GM19397 (cell line): ENCODE results near the gene TUBA4B.
"Not testable (repeated sequence)": the region's sequence is repeated elsewhere in the genome, so short reads cannot be mapped to it uniquely, and the experiment has no call there.

Experiments
- ATAC-seq: cut with Tn5 transposase; IDR thresholded peaks from one replicate; pipeline ENCODE4 v1.9.1; 2021; ENCODE audit warnings: mild to moderate bottlenecking, moderate library complexity; ENCODE audit not compliant: unreplicated experiment

TUBA4B gene

GRCh38 chr2:219247678-219248642 is 5.1 kb upstream of the TUBA4B start:
- no peak for ATAC-seq

DNA sequence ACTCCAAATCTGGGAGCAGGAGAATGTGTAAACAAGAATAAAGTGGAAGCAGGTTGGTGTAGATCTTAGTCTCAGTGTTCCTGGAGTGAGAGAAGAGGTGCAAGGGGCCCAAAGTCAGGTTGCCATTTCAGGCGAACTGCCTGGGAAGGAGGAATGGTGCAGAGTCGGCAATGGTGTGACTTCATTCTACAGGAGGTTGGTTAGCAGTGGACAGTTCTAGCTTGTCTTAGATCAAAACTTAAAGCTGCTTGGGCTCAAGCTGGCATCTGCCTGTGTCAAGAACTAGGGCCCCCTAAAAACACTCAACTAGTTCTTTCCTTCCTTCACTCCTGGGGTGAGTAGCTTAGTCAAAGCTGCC is 4.2 kb upstream of the TUBA4B start:
- ATAC-seq, result no peak

DNA sequence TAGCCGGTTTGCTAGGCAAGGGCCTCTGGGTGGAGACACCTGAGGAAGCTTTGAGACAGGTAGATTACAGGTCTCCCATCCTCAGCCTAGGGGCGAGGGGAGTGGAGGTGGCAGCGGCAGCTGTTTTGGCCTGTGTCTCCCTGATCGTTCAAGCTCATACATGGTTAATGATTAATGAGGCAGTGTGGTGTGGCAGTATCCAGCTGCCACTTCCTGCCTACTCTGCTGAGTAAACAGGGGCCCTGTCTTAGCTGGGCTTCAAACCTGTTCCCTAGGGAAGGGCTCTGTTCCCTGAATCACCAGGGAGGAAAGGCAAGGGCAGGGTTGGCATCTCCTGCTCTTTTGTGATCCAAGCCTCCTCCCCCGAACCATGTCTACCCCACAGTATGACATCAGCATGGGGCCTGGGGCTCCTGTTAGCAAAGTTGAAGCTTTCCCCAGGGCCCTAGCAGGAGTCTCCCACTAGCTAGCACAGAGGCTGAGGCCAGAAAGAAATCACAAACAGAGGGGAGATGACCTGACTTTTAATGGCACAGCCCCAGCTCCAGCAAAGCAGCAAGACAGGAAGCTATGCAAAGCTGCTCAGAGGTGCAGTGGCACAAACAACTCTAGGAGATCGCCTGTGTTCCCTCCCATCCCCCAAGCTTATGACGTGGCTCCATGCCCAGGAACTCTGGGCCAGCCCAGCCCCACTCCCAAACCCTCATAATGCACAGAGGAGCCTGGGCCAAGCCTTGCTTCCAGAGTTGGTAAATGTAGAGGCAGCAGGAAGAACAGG is 3.7 kb upstream of the TUBA4B start:
- peak; percentile 37 for ATAC-seq

GRCh38 chr2:219250049-219250781 is 2.8 kb upstream of the TUBA4B start:
- no peak for ATAC-seq

DNA sequence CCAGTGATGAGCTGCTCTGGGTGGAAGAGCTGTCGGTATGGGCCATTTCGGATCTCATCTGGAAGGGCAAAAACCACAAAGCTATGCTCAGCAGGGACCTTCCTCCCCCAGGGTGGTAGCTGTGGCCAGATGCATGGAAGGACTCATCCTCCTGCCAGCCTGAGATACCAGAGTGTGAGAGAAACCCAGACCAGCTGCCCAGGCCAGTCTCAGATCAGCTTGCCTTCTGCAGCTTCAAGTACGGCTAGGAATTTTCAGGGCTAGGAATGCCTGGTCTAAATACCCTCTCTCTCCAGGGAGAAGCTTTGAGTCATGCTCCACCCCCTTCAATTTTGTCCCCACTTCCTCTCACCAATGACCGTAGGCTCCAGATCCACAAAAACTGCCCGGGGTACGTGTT is 1.4 kb upstream of the TUBA4B start:
- no peak for ATAC-seq

DNA sequence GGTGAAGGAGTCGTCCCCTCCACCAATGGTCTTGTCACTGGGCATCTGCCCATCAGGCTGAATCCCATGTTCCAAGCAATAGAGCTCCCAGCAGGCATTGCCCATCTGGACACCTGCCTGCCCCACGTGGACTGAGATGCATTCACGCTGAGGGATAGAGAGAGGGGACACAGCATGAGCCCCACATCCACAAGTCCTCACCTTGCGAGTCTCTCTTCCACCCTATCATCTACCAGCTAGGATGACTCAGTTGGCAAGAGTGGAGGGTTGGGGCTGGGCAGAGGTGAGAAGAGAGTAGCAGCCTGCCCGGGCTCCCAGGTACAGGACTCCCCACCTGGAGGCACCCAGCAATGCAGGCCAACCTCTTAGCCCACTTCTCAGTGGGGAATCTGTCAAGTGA is 959 bp upstream of the TUBA4B start:
- ATAC-seq, result no peak

- ATAC-seq, result no peak
Observed at GRCh38 chr2:219252570-219252899, 508 bp upstream of the TUBA4B start.

- ATAC-seq, result peak; percentile 48
Observed at GRCh38 chr2:219253753-219254589, 928 bp downstream of the TUBA4B start, which contains the start of gene TUBA4A. TUBA4A (minus strand) TSS chr2:219253918; CDS start chr2:219253858, 60 bp downstream.

- peak; percentile 15 for ATAC-seq
Observed at GRCh38 chr2:219254590-219255201, 1.7 kb downstream of the TUBA4B start.

DNA sequence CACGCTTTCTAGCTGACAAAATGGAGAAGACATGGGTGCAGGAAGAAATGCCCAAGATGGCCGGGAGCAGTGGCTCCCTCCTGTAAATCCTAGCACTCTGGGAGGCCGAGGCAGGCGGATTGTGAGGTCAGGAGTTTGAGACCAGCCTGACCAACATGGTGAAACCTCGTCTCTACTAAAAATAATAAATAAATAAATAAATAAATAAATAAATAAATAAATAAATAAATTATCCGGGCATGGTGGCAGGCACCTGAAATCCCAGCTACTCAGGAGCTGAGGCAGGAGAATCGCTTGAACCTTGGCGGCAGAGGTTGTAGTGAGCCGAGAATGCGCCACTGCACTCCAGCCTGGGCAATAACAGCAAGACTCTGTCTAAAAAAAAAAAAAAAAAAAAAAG is 5.9 kb downstream of the TUBA4B start:
- not testable (repeated sequence) for ATAC-seq

DNA sequence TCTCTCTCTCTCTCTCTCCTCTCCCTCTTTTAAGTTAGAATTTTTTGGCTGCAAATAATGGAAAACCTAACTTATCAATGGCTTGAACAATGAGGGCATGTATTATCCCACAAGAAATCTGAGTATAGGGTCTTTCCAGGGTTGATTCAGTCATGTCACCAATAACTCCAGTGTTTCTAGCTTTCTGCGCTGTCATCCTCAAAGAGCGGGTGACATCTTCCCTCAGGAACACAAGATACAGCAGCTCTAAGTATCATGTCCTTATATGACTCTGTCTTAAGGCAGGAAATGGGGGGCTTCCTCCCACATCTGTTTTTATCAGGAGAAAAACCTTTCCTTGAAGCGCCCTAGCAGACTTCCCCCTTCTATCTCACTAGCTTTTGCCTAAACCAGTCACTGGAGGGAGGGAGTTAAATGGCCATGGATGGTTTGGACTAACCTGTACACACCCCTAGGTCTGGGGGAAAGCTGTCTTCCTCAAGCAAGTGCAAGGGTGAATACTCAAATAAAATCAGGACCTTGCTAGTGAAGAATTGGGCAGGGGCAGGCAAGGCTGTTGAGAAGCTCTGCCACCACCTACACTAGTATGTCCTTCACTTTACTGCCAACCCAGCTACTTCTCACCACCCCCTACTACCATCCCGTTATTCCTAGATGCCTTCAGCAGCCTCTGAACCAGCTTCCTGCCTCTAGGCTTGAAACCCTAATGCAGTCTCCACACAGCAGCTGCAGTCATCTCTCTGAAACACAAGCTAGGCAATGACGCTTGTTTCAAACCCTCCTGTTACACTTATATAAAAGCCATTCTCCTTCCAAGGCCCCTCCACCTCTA is 8.2 kb downstream of the TUBA4B start:
- no peak for ATAC-seq

DNA sequence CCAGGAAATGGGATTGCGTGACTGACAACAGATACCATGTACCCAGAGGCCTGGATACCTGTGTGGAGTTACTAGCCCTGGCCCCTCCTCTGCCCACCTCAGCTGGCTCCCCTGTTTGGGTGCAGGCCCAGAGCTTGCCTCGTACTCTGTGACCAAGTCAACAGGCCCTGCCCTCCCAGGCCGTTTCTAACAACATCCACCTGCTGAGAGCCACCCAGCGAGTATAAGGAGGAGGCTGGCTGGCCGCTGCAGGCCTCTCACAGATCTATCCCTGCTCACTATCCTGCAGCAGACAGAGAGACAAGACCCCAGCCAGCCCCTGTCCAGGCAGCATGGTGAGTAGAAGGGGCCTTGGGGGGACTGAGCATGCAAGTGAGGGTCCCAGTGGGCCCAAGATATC is 13.2 kb downstream of the TUBA4B start:
- ATAC-seq, result no peak

GRCh38 chr2:219266886-219267285 is 13.8 kb downstream of the TUBA4B start:
- no peak for ATAC-seq

DNA sequence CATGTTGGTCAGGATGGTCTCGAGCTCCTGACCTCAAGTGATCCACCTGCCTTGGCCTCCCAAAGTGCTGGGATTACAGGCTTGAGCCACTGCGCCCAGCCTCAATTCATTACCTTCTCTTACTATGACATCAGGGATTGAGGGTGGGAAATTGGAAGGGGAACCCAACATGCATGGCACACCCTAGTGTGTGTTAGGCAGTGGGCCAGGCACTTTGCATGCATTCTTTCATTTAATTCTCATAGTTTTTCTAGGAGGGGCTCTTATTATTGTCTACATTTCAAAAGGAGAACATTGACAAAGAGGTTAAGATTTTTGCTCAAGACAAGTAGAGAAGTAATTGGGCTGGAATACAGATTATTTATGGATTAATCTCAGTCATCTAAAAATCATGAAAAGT is 15.3 kb downstream of the TUBA4B start:
- no peak for ATAC-seq

DNA sequence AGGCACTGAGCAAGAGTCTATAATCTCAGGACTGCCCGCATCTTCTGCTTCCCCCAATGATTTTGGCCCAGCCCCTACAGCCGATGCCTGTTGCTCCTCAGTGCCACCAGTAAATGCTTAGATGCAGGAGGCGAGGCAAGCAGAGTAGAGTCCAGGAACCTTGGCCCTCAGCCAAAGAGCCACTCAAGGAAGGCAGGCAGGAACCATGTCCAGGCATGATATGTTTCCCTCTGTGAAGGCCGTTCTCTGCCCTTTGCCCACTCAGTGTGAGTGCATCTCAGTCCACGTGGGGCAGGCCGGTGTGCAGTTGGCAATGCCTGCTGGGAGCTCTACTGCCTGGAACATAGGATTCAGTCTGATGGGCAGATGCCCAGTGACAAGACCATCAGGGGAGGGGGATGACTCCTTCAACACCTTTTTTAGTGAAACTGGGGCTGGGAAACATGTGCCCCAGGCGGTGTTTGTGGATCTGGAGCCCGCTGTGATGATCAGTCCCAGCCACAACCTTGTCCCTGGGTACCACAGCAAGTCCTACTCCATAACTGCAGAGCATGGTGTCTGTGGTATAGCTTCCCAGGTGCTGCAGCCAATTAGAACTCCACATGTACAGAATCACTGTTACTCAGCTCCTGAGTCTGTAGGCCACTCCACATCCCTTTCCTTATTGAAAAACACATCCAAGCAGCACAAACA is 16.5 kb downstream of the TUBA4B start:
- no peak for ATAC-seq

DNA sequence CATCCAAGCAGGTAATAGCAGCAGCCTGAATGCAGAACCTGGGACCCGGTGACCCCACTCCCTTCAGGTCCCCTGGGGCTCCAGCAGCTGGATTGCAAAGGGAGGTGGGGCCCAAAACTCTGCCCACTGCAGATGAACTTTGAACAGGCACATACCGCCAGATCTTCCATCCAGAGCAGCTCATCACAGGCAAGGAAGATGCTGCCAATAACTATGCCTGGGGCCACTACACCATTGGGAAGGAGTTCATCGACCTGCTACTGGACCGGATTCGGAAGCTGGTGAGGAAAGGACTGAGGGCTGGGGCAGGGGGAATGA is 17.0 kb downstream of the TUBA4B start:
- ATAC-seq, result no peak

DNA sequence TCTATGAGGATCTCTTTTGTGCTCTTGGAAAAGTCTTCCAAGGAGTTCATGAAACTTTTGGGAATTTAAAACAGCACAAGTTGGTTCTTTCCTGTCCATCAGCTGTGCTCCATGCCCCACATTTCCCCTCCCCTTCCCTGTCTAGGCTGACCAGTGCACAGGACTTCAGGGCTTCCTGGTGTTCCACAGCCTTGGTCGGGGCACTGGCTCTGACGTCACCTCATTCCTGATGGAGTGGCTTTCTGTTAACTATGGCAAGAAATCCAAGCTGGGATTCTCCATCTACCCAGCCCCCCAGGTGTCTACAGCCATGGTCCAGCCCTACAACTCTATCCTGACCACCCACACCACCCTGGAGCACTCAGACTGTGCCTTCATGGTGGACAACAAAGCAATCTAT is 18.0 kb downstream of the TUBA4B start:
- ATAC-seq, result no peak

- ATAC-seq, result no peak
Observed at GRCh38 chr2:219272356-219272755, 19.3 kb downstream of the TUBA4B start.

- no peak for ATAC-seq
Observed at GRCh38 chr2:219272995-219273394, 20.0 kb downstream of the TUBA4B start.
